HFF-Myc (cell line): ENCODE results near the gene NR1H2.

Experiments used
- DNase-seq: peaks from one replicate; pipeline ENCODE4 v3.0.0-alpha.2; 2011; ENCODE audit warnings: low read depth; ENCODE audit errors: extremely low read depth
- H3K4me3 ChIP-seq: replicated peaks from 2 replicates; pipeline ENCODE4 v1.5.1; 2011; ENCODE audit warnings: low read depth, mild to moderate bottlenecking, control low read depth, low read length
- TF ChIP-seq, protein P1 (sequence below): IDR thresholded peaks from 2 replicates; pipeline ENCODE4 v1.5.1; 2012; ENCODE audit warnings: mild to moderate bottlenecking, low read depth, low read length, control low read depth; ENCODE audit errors: missing control alignments

NR1H2 gene

DNA sequence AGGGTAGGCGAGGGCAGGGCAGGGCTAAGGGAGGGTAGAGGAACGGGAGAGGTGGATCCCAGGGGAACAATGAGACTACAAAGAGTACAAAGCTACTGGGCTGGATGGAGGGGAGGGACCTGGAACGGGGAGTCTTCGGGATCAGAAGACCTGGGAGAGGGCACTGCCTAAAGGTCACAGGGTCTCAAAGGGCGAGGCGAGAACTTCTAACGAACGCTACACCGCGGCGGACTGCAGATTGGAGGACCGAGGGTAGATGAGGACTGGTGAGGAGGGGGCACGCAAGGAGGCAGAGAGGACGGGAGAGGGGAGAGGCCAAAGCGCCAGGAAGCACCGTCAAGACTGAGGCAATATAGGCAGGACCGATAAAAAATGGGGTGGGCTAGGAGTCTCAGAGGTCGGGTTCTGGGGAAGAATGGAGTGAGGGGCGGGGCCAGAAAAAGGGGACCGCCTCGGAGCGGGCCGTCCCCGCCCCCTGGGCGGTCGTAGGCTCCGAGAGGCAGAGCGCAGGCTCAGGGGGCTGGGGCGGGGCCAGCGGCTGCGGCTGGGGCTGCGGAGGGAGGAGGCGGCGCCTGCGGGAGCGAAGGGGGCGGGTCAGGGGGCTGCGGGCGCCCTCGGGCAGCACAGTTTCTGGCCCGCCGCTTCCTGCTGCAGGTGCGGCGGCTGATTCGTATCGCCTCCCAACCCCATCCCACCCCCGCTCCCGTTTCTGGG, 45.7 kb upstream of the NR1H2 start:
- H3K4me3 ChIP-seq, result no peak overlapping the region
- no peak for DNase-seq
- TF ChIP-seq, protein P1, sequence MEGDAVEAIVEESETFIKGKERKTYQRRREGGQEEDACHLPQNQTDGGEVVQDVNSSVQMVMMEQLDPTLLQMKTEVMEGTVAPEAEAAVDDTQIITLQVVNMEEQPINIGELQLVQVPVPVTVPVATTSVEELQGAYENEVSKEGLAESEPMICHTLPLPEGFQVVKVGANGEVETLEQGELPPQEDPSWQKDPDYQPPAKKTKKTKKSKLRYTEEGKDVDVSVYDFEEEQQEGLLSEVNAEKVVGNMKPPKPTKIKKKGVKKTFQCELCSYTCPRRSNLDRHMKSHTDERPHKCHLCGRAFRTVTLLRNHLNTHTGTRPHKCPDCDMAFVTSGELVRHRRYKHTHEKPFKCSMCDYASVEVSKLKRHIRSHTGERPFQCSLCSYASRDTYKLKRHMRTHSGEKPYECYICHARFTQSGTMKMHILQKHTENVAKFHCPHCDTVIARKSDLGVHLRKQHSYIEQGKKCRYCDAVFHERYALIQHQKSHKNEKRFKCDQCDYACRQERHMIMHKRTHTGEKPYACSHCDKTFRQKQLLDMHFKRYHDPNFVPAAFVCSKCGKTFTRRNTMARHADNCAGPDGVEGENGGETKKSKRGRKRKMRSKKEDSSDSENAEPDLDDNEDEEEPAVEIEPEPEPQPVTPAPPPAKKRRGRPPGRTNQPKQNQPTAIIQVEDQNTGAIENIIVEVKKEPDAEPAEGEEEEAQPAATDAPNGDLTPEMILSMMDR, result no peak

DNA sequence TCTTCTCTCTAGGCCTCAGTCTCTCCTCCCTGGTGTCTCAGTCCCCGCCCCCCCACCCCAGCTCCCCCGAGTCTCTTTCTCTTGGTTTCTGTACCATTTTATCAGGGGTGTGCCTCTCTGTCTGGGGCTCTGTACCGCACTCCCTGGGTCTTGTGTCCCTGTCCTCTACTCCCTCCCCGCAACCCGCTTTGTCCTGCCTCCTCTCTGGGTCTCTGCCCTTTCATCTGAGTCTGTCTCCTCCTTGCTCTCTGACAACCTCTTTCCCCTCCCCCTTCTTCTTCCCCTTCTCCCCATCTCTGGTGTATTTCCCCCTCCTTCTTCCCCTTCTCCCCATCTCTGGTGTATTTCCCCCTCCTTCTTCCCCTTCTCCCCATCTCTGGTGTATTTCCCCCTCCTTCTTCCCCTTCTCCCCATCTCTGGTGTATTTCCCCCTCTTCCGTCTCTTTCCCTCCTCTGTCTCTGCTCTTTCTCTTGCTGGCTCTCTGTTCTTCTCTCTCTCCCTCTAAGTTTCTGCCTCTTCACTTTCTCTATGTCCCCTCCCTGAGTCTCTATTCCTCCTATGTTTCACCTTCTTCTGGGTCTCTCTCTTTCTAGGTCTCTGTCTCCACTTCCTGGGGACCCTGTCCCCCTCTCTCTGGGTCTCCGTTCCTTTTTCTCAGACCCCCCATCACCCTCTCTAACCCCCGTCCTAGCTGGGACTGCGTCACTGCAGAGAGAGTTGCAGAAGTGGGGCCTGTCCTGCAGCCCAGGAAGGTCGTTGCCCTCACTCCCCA, 44.9 kb upstream of the NR1H2 start:
- H3K4me3 ChIP-seq, result no peak overlapping the region
- TF ChIP-seq, protein P1, result no peak
- no peak for DNase-seq

DNA sequence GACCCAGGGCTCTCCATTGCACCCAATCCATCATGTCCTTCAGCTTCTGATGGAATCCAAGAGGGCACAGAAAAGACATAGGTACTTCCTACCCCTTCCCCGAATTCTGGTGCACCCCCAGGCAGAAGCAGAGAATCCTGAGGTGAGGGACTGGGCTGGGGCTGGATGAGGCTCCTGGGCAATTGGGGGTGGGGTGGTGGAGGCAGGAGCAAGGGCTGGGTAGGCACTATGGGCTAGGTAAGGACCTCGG, 44.3 kb upstream of the NR1H2 start:
- no peak for DNase-seq
- TF ChIP-seq, protein P1, result no peak
- no peak overlapping the region for H3K4me3 ChIP-seq

DNA sequence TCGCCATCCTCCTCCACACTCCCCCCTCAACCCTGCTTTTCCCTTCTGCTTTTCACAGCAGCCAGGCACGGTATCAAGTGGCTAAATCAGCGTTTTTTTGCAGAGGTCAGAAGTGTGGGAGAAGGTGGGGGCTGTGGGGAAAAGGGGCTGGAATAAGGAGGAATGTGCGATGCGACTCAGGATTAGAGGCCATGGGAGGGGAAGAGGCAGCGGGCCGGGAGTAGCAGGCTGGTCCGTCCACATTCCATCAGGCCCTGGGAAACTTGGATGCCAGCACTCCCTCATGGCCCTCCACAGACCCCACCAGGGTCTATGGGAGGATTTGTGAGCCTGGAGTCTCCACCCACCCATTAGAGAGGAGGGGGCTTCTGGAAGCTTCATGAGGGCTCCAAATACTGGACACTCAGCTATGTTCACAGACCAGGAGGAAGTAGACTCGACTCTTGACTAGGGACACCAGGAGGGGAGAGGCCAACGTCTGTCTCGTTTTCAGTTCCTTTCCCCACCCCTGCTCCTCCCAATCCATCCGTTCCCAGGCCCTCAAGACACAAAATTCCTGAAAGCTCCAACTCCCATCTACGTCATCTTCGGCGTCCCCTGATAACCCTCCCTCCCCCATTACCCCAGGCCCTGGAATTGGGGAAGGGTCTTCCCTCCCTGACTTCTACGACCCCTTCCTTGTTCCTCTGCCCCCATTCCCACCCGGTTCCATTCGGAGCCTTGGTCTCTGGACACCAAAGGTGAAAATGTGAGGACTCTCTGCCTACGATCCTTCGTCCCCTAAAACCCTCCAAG, 43.8 kb upstream of the NR1H2 start:
- DNase-seq, result no peak
- H3K4me3 ChIP-seq, result no peak overlapping the region
- TF ChIP-seq, protein P1, result no peak

DNA sequence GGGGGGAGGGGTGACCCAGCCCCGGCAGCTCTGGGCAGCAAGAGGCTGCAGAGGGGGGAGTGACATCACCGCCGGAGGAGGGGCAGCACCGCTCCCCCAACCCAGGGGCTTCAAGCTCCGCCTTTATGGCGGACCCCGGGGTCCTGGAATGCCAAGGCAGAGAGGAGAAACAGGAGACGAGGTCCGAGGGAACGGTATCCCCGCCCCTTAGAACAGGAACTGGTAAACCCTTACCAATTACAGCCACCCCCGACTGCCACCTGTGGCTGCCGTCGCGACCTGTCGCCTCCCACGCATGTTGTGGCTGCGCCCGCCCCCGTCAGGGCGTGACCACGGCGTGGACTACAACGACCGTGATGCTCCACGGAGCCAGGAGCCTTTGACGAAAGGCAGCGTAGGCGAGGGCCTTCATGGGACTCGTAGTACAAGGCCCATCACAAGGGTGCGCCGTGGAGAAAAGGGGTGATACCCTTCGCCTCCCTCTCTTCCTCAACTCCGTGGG, 43.0 kb upstream of the NR1H2 start:
- H3K4me3 ChIP-seq, result peak overlapping the region; percentile 18
- DNase-seq, result no peak

More for the DNA sequence above, 43.0 kb upstream of the NR1H2 start:
- TF ChIP-seq, protein P1, result no peak
